HCT116 (cell line): ENCODE results near the gene COL23A1. TPM values are rescaled to one million over a fixed set of nuclear protein-coding genes. Genes with fewer than 3 reads are reported as not detected.

Experiments used
- ATAC-seq: fragments of 200-7000 bp; cut with Tn5 transposase; 2 replicates; pipeline ENCODE4 v1.9.1; 2020; ENCODE audit warnings: mild to moderate bottlenecking, moderate library complexity
- BruUV-seq: library from RNA; stranded (reverse); fragments of 400-500 nt; replicated peaks from 2 replicates; lab custom pipeline; 2021; lab: Mats Ljungman, UMichigan
- CTCF ChIA-PET: fragments of 300-600 bp; sonication (Branson Sonifier 250); formaldehyde crosslinking; loops from one replicate; lab custom pipeline; 2021; ENCODE audit warnings: antibody characterized with exemption; lab: Charles Lee
- POLR2A ChIA-PET: fragments of 300-600, 350-600 bp; sonication (Branson Sonifier 250); formaldehyde crosslinking; loops from one replicate; lab custom pipeline; 2021; ENCODE audit warnings: antibody characterized with exemption; lab: Charles Lee
- RAD21 ChIA-PET, 2 experiments: fragments of 300-600 bp; sonication (Branson Sonifier 250); formaldehyde crosslinking; loops; one replicate each; lab custom pipeline; 2023; ENCODE audit warnings: low total read pairs in 2 of 2; ENCODE audit not compliant: uncharacterized antibody in 2 of 2, unreplicated experiment in 2 of 2, low non-redundant PET in 1 of 2; lab: Charles Lee
- DNase-seq: peaks from one replicate; pipeline ENCODE4 v3.0.0-alpha.2; 2010; ENCODE audit warnings: low read depth, low spot score
- H2AFZ ChIP-seq: fragments of 200-600 bp; shearing (Covaris generic), sonication (generic); 2 replicates; pipeline ENCODE4 v1.6.1; 2017; ENCODE audit warnings: low read depth, mixed run types, mixed read lengths, antibody characterized with exemption, low read length; ENCODE audit not compliant: poor library complexity, severe bottlenecking
- H3K27ac ChIP-seq: 2 replicates; pipeline ENCODE4 v1.5.1; 2012; ENCODE audit warnings: low read depth, low read length
- H3K27me3 ChIP-seq: fragments of 200-600 bp; sonication (generic); 2 replicates; pipeline ENCODE4 v1.6.1; 2016; ENCODE audit warnings: mixed run types, low read length, mixed read lengths; ENCODE audit not compliant: insufficient read depth
- H3K36me3 ChIP-seq, 2 experiments: fragments of 200-500 bp in 1 of 2; fragments of 200-600 bp in 1 of 2; sonication (Bioruptor generic) in 1 of 2; sonication (generic) in 1 of 2; 2 replicates each; pipeline versions ENCODE4 v1.5.1 to v1.6.1; 2014 to 2016; ENCODE audit warnings: low read length in 2 of 2, inconsistent platforms in 1 of 2, mixed read lengths in 1 of 2, mixed run types in 1 of 2; ENCODE audit not compliant: insufficient read depth in 2 of 2, control insufficient read depth in 1 of 2
- H3K4me1 ChIP-seq, 2 experiments: fragments of 200-600 bp in 1 of 2; sonication (generic) in 1 of 2; 2 replicates each; pipeline versions ENCODE4 v1.5.1 to v1.6.1; 2012 to 2017; ENCODE audit warnings: low read length in 2 of 2, inconsistent platforms in 1 of 2, mild to moderate bottlenecking in 1 of 2, mixed read lengths in 1 of 2, mixed run types in 1 of 2, moderate library complexity in 1 of 2; ENCODE audit not compliant: insufficient read depth in 2 of 2, control insufficient read depth in 1 of 2
- H3K4me2 ChIP-seq: fragments of 200-600 bp; sonication (generic); 2 replicates; pipeline ENCODE4 v1.6.1; 2017; ENCODE audit warnings: mixed run types, low read length, mixed read lengths
- H3K4me3 ChIP-seq, 2 experiments: fragments of 200-600 bp in 1 of 2; sonication (generic) in 1 of 2; replicated peaks in 1 of 2; 2 replicates each; pipeline ENCODE4 v1.5.1; 2011 to 2016; ENCODE audit warnings: low read length in 2 of 2, control low read depth in 1 of 2, low read depth in 1 of 2, mild to moderate bottlenecking in 1 of 2, mixed read lengths in 1 of 2, mixed run types in 1 of 2
- H3K79me2 ChIP-seq: fragments of 200-600 bp; sonication (generic); 2 replicates; pipeline ENCODE4 v1.6.1; 2017; ENCODE audit warnings: mild to moderate bottlenecking, mixed run types, low read length, moderate library complexity, mixed read lengths; ENCODE audit not compliant: insufficient read depth
- H3K9ac ChIP-seq: fragments of 200-600 bp; sonication (generic); 2 replicates; pipeline ENCODE4 v1.6.1; 2016; ENCODE audit warnings: low read length, mixed read lengths
- H3K9me2 ChIP-seq: fragments of 200-600 bp; sonication (generic), shearing (Covaris generic); 2 replicates; pipeline ENCODE4 v1.6.1; 2017; ENCODE audit warnings: mixed run types, mild to moderate bottlenecking, moderate library complexity; ENCODE audit not compliant: insufficient read depth
- H3K9me3 ChIP-seq, 2 experiments: fragments of 200-500 bp in 1 of 2; fragments of 200-600 bp in 1 of 2; sonication (Bioruptor generic) in 1 of 2; sonication (generic) in 1 of 2; 2 replicates each; pipeline ENCODE4 v1.6.1; 2014 to 2017; ENCODE audit warnings: low read length in 2 of 2, mixed read lengths in 2 of 2, inconsistent platforms in 1 of 2, low read depth in 1 of 2, mild to moderate bottlenecking in 1 of 2, mixed run types in 1 of 2, moderate library complexity in 1 of 2; ENCODE audit not compliant: control insufficient read depth in 1 of 2, insufficient read depth in 1 of 2
- H4K20me1 ChIP-seq: fragments of 200-600 bp; sonication (generic), shearing (Covaris generic); 2 replicates; pipeline ENCODE4 v1.6.1; 2017; ENCODE audit warnings: mixed run types, mild to moderate bottlenecking, moderate library complexity; ENCODE audit not compliant: insufficient read depth
- CBX3 ChIP-seq: IDR thresholded peaks from 2 replicates; pipeline ENCODE4 v1.6.1; 2012; ENCODE audit warnings: low read depth
- CEBPB ChIP-seq: IDR thresholded peaks from 2 replicates; pipeline ENCODE4 v1.6.1; 2012; ENCODE audit warnings: low read depth
- ELF1 ChIP-seq: IDR thresholded peaks from 2 replicates; pipeline ENCODE4 v1.6.1; 2012; ENCODE audit warnings: low read depth, borderline replicate concordance
- EZH2 ChIP-seq: fragments of 200-600 bp; sonication (generic); IDR thresholded peaks from 2 replicates; pipeline ENCODE4 v1.6.1; 2017; ENCODE audit warnings: antibody characterized with exemption, mixed run types
- EZH2phosphoT487 ChIP-seq: fragments of 200-600 bp; IDR thresholded peaks from 2 replicates; pipeline ENCODE4 v1.6.1; 2018; ENCODE audit warnings: antibody characterized with exemption, borderline replicate concordance
- FOSL1 ChIP-seq: IDR thresholded peaks from 2 replicates; pipeline ENCODE4 v1.6.1; 2012; ENCODE audit warnings: low read depth
- JUND ChIP-seq: IDR thresholded peaks from 2 replicates; pipeline ENCODE4 v1.6.1; 2012
- POLR2A ChIP-seq: IDR thresholded peaks from 2 replicates; pipeline ENCODE4 v1.7.0; 2011; ENCODE audit warnings: borderline replicate concordance; ENCODE audit not compliant: insufficient read depth, insufficient read length; ENCODE audit errors: extremely low read depth
- POLR2AphosphoS5 ChIP-seq: IDR thresholded peaks from 2 replicates; pipeline ENCODE4 v1.6.1; 2011; ENCODE audit warnings: mild to moderate bottlenecking, low read depth, low read length, moderate library complexity
- RAD21 ChIP-seq: IDR thresholded peaks from 2 replicates; pipeline ENCODE4 v1.6.1; 2012; ENCODE audit warnings: low read depth, mild to moderate bottlenecking
- SIN3A ChIP-seq: IDR thresholded peaks from 2 replicates; pipeline ENCODE4 v1.6.1; 2012; ENCODE audit warnings: low read depth
- SP1 ChIP-seq: IDR thresholded peaks from 2 replicates; pipeline ENCODE4 v1.6.1; 2012; ENCODE audit warnings: low read depth
- SRF ChIP-seq: IDR thresholded peaks from 2 replicates; pipeline ENCODE4 v1.6.1; 2012; ENCODE audit warnings: low read depth
- YY1 ChIP-seq: IDR thresholded peaks from 2 replicates; pipeline ENCODE4 v1.6.1; 2011; ENCODE audit warnings: low read length, low read depth, moderate library complexity, mild to moderate bottlenecking; ENCODE audit not compliant: insufficient replicate concordance; ENCODE audit errors: extremely low read depth
- ZNF274 ChIP-seq: fragments of 200-500 bp; sonication (Bioruptor generic); IDR thresholded peaks from 2 replicates; pipeline ENCODE4 v1.6.1; 2014; ENCODE audit warnings: mild to moderate bottlenecking, low read depth, low read length, inconsistent platforms
- intact Hi-C: fragments of 100-400 bp; cut with micrococcal nuclease; formaldehyde crosslinking; loops from 2 replicates; pipeline ENCODE4 v1.10.0; 2022
- total RNA-seq: library from RNA; stranded (reverse); gene quantifications from one replicate; pipeline ENCODE4 v1.2.1, GENCODE V29; 2021; ENCODE audit not compliant: unreplicated experiment
- TF ChIP-seq, protein P1 (sequence below): IDR thresholded peaks from 2 replicates; pipeline ENCODE4 v1.6.1; 2011; ENCODE audit warnings: mild to moderate bottlenecking, low read length, moderate library complexity; ENCODE audit not compliant: insufficient replicate concordance; ENCODE audit errors: extremely low read depth
- TF ChIP-seq, protein P2 (sequence below): IDR thresholded peaks from 2 replicates; pipeline ENCODE4 v1.6.1; 2012
- TF ChIP-seq, protein P3 (sequence below), 3 experiments: fragments of 200-600 bp in 1 of 3; sonication (generic) in 1 of 3; IDR thresholded peaks in 2 of 3; conservative IDR thresholded peaks in 1 of 3; 2 replicates each; pipeline ENCODE4 v1.5.1; 2012 to 2017; ENCODE audit warnings: low read depth in 2 of 3, low read length in 2 of 3, antibody characterized with exemption in 1 of 3, borderline replicate concordance in 1 of 3, control low read depth in 1 of 3, mild to moderate bottlenecking in 1 of 3, mixed read lengths in 1 of 3, mixed run types in 1 of 3, moderate library complexity in 1 of 3; ENCODE audit not compliant: insufficient read depth in 1 of 3
- TF ChIP-seq, protein P4 (sequence below): IDR thresholded peaks from 2 replicates; pipeline ENCODE4 v1.6.1; 2012
- TF ChIP-seq, protein P5 (sequence below): IDR thresholded peaks from 2 replicates; pipeline ENCODE4 v1.6.1; 2012; ENCODE audit warnings: low read depth

The COL23A1 gene
- total RNA-seq, 1 experiment from 2014 or later = not detected

DNA sequence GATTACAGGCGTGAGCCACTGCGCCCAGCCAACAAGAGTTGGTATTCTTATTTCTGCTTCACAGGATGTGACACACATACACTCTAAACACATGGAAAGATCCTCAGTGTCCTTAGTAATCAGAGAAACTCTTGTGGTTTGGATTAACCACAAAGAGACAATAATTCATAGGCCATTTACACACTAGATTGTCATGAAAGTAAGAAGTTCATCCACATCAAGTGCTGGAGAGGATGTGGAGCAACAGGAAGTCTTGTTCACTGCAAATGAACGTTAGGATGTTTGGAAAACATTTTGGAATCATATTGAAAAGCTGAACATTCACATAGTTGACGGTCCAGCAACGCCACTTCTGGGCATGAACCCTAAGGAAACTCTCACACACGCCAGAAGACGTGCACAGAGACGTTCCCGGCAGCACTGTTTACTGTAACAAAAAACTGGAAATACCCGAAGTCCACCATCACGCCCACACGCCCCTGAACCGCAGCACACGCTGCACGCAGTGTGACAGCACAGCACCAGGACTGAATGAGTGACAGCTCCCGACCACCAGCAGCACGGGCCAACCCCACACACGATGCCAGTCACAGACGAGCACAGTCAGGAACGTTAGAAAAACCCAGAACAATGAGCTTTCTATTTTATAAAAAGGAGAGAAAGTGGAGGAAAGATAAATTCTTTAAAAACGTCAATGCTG lies 87.6 kb downstream of the COL23A1 start:
- Histone ChIP-seq H3K4me2 (no peak overlapping the region), H2AFZ (no peak overlapping the region), H3K4me3 (no peak overlapping the region), H3K79me2 (no peaks in the 10 kb centered on the region), H3K36me3 (no peaks in the 10 kb centered on the region), H4K20me1 (no peaks in the 10 kb centered on the region), H3K27me3 (no peaks in the 10 kb centered on the region), H3K9me2 (no peaks in the 10 kb centered on the region), H3K4me1 (no peaks in the 10 kb centered on the region), H3K9me3 (no peaks in the 10 kb centered on the region), H3K27ac (no peak overlapping the region), H3K9ac (no peak overlapping the region)
- TF ChIP-seq SP1 (no peak), ZNF274 (no peak), JUND (no peak), POLR2AphosphoS5 (no peak), FOSL1 (no peak), RAD21 (no peak), YY1 (no peak), EZH2 (no peak), POLR2A (no peak), SIN3A (no peak), ELF1 (no peak), SRF (no peak), CBX3 (no peak), EZH2phosphoT487 (no peak), CEBPB (no peak)
- TF ChIP-seq, protein P1, sequence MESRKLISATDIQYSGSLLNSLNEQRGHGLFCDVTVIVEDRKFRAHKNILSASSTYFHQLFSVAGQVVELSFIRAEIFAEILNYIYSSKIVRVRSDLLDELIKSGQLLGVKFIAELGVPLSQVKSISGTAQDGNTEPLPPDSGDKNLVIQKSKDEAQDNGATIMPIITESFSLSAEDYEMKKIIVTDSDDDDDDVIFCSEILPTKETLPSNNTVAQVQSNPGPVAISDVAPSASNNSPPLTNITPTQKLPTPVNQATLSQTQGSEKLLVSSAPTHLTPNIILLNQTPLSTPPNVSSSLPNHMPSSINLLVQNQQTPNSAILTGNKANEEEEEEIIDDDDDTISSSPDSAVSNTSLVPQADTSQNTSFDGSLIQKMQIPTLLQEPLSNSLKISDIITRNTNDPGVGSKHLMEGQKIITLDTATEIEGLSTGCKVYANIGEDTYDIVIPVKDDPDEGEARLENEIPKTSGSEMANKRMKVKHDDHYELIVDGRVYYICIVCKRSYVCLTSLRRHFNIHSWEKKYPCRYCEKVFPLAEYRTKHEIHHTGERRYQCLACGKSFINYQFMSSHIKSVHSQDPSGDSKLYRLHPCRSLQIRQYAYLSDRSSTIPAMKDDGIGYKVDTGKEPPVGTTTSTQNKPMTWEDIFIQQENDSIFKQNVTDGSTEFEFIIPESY = no peak
- TF ChIP-seq, protein P2, sequence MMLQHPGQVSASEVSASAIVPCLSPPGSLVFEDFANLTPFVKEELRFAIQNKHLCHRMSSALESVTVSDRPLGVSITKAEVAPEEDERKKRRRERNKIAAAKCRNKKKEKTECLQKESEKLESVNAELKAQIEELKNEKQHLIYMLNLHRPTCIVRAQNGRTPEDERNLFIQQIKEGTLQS = no peak
- TF ChIP-seq, protein P3, sequence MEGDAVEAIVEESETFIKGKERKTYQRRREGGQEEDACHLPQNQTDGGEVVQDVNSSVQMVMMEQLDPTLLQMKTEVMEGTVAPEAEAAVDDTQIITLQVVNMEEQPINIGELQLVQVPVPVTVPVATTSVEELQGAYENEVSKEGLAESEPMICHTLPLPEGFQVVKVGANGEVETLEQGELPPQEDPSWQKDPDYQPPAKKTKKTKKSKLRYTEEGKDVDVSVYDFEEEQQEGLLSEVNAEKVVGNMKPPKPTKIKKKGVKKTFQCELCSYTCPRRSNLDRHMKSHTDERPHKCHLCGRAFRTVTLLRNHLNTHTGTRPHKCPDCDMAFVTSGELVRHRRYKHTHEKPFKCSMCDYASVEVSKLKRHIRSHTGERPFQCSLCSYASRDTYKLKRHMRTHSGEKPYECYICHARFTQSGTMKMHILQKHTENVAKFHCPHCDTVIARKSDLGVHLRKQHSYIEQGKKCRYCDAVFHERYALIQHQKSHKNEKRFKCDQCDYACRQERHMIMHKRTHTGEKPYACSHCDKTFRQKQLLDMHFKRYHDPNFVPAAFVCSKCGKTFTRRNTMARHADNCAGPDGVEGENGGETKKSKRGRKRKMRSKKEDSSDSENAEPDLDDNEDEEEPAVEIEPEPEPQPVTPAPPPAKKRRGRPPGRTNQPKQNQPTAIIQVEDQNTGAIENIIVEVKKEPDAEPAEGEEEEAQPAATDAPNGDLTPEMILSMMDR (IDR thresholded peaks at IDR 0.05 in 2 of 3, conservative IDR thresholded peaks at IDR 0.05 in 1 of 3; ENCODE audit: borderline replicate concordance in 1 of 3, insufficient read depth in 1 of 3, low read depth in 2 of 3, low read length in 2 of 3) = no peak
- TF ChIP-seq, protein P4, sequence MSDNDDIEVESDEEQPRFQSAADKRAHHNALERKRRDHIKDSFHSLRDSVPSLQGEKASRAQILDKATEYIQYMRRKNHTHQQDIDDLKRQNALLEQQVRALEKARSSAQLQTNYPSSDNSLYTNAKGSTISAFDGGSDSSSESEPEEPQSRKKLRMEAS = no peak
- TF ChIP-seq, protein P5, sequence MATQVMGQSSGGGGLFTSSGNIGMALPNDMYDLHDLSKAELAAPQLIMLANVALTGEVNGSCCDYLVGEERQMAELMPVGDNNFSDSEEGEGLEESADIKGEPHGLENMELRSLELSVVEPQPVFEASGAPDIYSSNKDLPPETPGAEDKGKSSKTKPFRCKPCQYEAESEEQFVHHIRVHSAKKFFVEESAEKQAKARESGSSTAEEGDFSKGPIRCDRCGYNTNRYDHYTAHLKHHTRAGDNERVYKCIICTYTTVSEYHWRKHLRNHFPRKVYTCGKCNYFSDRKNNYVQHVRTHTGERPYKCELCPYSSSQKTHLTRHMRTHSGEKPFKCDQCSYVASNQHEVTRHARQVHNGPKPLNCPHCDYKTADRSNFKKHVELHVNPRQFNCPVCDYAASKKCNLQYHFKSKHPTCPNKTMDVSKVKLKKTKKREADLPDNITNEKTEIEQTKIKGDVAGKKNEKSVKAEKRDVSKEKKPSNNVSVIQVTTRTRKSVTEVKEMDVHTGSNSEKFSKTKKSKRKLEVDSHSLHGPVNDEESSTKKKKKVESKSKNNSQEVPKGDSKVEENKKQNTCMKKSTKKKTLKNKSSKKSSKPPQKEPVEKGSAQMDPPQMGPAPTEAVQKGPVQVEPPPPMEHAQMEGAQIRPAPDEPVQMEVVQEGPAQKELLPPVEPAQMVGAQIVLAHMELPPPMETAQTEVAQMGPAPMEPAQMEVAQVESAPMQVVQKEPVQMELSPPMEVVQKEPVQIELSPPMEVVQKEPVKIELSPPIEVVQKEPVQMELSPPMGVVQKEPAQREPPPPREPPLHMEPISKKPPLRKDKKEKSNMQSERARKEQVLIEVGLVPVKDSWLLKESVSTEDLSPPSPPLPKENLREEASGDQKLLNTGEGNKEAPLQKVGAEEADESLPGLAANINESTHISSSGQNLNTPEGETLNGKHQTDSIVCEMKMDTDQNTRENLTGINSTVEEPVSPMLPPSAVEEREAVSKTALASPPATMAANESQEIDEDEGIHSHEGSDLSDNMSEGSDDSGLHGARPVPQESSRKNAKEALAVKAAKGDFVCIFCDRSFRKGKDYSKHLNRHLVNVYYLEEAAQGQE = no peak
- CTCF ChIA-PET = no interaction called here
- POLR2A ChIA-PET = no interaction called here
- intact Hi-C loops = no loop called here
- RAD21 ChIA-PET = no interaction called here
- DNase-seq (no peak), ATAC-seq (no peak)
- BruUV-seq = no TSS peak
